NCI-H446 (cell line): Measurements from ENCODE around the gene LYSMD3.
"Not testable (repeated sequence)": the region's sequence is repeated elsewhere in the genome, so short reads cannot be mapped to it uniquely, and the experiment has no call there.

Source experiments
- DNase-seq, 2 experiments: peaks; one replicate each; lab custom pipeline; 2025; lab: John Stamatoyannopoulos, UW

The LYSMD3 gene

DNA sequence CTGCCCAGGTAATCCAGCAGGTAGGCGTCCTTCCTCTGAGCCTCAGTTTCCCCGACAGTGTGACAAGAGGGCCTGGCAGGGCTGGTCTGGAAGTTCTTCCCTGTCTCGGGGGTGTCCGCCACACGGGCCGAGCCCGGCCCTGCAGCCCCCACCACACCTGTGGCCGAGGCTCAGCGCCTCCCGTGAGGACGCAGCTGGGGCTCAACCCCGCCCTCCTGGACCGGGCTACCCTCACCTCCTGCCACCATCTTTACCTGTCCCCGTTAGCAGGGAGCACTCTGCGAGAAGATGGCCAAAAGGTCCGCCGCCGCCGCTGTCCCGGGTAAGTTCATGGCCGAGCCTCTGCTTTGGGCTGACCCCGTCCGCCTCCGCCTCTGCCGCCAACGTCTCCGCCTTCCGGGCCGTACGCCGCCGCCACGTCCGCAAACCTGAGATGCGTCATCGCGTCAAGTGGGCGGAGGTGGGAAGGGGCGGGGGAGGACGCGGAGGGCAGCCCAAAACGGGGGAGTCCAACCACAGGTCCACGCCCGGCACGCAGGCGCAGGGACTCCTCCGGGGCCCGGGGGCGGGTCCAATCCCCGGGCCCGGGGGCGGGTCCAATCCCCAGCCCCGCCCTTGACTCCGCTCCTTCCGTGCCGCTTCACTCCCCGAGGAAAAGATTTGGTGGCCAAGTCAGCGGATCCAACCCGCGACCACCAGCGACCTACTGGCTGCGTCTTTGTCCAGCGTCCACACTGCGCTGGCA is at the start of gene LYSMD3:
Gene LYSMD3 (minus strand): TSS at position 391 of the 745 bp plus-strand sequence. CDS start 4,295 bp downstream, outside the sequence.
- DNase-seq, result peak; percentile 88 to 96

DNA sequence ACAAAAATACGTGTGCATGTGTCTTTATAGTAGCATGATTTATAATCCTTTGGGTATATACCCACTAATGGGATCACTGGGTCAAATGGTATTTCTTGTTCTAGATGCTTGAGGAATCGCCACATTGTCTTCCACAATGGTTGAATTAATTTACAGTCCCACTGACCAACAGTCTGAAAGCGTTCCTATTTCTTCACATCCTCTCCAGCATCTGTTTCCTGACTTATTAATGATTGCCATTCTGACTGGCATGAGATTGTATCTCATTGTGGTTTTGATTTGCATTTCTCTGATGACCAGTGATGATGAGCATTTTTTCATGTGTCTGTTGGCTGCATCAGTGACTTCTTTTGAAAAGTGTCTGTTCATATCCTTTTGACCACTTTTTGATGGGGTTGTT is 47.2 kb upstream of the LYSMD3 start:
- DNase-seq, result not testable (repeated sequence)

DNA sequence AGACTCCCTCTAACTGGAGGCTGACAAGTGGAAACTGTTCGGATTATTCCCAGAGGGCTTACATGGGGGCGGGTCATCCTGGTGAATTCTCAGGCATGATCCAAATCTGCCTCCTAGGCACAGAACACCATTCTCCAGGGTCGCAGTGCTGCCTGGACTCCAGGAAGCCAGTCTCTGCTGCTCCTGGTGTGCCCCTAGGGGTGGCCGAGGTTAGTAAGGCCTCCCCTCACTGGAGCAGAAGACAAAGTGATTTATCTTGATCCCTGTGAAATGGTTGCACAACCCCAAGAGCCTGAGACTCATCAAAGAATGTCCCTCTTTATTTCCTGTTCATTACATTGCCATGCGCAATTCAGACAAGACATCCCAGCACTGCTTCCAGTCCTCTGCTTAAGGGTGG is 46.3 kb upstream of the LYSMD3 start:
- DNase-seq, result no peak

DNA sequence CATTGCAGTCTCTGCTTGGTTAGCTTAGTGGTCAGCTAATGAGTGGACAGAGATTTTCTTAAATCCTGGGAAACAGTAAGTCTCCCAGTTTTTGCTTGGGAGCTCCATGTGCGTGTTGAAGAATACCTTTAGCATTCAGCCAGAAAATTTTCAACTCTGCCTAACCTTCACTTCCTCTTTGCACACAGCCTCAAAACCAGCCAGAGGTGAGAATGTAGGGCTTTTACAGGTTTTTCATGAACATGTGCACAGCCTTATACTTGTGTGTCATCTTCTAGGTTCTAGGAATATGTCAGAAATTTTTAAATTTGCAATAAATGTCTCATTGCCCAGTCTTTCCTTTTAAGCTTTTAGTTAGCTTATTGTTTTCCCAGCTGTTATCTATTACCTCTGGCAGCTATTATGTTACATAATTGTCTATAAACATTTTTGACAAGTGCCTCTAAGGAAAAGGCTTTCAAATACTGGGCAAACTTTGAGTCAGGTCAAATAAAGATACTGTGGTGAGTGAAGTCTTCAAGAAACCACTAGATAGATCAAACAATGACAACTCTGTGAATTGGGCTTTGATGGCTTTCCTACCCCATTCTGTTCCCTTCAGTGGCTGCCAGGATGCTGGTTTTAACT is 41.9 kb upstream of the LYSMD3 start:
- no peak for DNase-seq

DNA sequence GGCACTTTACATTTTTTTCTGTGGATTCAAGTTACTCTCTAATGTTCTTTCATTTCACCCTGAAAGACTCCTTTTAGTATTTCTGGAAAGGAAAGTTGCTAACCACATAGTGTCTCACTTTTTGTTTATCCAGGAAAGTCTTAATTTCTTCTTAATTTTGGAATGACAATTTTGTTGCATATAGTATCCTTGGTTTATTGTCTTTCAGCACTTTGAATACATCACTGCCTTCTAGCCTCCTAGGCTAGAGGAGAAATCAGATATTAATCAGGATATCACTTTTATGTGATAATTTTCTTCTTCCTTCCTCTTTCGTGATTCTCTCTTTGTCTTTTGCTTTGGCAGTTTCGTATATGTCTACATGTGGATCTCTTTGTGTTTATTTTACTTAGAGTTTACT is 40.6 kb upstream of the LYSMD3 start:
- DNase-seq, result no peak

DNA sequence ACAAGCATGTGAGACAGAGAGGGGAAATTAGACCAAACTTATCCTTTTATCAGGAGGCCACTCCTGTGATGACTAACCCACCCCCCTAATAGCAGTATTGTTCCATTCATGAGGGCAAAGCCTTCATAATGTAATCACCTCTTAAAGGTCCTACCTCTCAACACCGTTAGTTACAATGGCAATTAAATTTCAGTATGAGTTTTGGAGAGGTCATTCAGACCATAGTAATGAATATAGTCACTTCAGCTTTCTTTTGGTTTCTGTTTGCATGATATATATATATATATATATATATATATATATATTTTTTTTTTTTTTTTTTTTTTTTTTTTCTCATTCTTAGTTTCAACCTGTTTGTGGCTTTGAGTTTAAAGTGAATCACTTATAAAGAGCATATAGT is 39.7 kb upstream of the LYSMD3 start:
- no peak for DNase-seq

DNA sequence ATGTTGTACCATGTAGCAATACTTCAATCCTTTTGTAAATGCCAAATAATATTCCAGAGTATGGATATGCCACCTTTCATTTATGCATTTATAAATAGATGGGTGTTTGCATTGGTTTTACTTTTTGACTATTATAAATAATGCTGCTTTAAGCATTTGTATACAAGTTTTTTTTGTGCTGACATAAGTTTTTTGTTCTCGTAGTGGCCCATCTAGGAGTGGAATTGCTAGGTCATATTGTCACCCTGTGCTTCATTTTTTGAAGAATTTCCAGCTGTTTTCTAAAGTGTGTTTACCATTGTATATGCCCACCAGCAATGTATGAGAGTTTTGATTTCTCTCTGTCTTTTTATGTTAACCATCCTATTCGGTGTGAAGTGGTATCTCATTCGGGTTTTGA is 36.1 kb upstream of the LYSMD3 start:
- no peak for DNase-seq

DNA sequence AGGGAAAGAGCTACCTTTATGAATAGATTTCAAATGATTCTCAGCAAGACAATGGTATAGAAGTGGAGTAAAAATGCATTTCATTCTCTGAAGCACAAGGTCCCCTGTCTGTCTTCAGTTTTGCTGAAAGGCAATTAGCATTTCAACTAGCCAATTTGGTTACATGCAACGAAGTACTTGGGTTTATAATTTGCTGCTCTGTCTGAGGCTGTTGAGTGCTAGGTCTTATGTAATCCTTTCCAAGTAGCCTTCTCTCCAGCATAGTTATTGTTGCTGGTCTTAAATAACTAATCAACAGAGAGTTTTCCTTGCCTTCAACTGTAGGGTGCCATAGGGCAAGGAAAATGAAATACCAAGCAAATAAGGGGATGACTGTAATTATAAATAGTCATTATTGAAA is 33.7 kb upstream of the LYSMD3 start:
- DNase-seq, result peak; percentile 5 to 53

DNA sequence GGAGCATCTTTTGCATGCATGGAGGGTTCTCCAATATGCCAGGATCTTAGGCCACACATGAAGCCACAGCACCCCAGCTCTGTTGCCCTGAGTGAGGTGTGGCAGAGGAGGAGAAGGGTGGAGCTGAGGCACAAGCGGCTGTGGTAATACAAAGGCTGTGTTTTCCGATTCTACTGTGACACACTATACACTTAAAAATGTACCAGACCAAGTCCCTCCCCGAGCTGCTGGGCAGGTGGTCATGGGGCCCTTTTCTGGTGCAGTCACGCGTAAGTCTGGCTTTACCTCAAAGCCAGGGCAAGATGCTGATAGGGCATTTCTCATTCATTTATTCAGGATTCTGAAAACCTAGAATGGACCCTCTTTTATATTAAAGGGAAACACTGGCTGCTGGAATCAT is 33.0 kb upstream of the LYSMD3 start:
- DNase-seq, result peak in 1 of 2 experiments; percentile 32

DNA sequence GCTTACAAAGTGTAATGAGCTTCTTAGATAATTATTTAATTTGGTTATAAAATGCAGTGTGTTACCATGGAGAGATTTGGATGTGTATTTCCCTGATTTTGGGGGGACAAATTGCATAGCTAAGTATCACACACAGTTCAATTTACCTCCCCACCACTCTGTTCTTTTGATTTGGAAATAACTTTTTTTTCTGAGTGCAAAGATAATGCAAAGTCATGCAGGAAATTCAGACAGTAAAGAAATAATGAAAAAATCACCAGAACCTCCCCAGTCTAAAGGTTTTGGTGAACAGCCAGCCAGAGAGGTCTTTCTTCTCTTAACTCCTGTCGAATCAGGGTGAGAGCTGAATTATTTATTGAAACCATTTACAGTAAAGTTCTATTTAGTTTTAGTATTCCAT is 32.4 kb upstream of the LYSMD3 start:
- no peak for DNase-seq

DNA sequence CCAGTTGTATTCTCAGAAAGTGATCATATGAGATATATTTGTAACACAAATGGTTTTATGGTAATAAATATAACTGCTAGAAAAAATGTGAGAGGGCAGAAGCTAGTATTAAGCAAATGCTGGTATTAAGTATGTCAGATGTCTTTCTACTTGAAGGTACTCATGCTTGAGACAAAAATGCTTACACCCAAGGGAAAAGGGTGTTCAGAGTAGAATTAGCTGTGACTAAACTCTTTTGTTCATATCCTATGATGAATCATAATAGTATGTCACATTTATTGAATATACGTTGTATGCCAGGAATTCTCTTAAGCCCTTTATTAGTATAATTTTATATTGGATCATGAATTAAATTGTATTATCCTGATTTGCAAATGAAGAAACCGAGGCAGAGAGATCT is 31.4 kb upstream of the LYSMD3 start:
- DNase-seq, result no peak

DNA sequence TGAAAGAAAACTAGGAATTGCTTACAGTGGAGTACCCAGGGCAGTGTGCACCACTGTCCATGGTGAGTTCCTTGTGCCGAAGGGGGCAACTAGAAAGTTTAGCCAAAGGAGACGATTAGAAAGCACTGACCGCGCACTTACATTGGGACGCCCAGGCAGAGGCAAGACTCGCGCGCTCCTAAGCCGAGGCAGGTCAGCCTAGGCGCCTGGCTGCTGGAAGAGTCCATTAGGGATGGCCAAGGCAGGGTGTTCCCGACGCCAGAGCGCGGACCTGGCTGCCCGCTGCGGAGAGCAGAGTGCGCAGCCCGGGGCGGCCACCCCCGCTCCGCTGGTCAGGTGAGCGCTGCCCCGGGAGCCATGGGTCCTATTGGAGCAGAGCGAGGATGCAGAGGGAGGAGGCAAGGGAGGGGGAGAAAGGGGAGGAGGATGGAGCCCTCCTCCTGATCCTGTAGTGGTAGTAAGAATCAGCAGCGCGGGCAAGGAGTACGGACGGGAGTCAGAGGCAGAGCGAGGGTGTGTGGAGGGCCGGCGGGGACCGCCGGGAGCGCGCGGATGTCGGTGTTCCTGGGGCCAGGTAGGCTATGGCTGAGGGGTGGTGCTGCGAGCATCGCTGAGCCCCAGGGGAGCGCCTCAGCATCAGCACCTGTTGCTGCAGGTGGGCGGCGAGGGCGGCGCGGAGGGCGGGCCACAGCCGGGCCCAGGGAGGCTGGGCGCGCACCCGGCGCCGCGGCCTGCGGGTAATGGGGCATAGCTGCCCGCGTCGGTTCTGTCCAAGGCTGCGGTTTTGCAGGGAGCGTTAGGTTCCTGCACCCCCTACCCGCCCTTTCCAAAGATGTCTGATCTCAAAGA is 29.2 kb upstream of the LYSMD3 start, which contains the start of gene ADGRV1:
Gene ADGRV1 (plus strand): TSS at position 454 of the 849 bp plus-strand sequence. CDS start 99 bp downstream, at position 553.
- DNase-seq, result peak; percentile 52 to 93

DNA sequence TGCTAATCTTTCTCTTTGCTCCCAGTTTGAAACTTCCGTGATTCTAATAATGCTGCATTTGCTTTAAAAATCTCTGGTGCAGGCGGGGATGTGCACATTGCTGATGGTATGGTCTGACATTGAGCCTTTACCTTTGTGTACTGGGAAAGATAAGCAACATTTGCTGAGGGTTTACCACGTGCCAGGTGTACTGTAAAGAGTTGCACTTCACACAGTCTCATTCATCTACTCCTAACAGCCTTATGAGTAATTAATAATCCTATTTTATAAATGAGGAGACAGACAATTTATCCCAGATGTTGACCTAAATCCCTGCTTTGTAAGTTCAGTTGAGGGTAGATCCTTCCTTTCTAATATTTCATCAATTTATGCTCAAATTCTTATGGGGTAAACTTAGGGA is 28.5 kb upstream of the LYSMD3 start:
- no peak for DNase-seq

DNA sequence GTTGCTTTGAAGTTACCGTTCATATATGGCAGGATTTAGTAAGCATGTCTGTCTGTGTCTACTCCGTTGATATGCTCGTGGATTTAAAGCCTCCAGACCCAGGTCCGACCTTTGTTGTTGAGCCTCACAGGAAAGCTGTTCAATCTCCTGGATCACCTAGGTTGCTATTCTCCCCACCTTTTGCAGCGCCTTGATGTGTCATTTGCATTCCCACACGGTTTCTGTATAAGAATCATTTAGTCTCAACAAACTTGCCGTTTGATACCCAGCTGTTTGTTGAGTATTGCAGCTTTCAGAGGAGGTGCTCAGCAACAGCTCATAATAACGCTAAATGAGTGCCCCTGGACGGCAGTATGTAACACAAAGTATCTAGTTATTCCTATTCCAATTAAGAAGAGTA is 28.0 kb upstream of the LYSMD3 start:
- DNase-seq, result no peak

DNA sequence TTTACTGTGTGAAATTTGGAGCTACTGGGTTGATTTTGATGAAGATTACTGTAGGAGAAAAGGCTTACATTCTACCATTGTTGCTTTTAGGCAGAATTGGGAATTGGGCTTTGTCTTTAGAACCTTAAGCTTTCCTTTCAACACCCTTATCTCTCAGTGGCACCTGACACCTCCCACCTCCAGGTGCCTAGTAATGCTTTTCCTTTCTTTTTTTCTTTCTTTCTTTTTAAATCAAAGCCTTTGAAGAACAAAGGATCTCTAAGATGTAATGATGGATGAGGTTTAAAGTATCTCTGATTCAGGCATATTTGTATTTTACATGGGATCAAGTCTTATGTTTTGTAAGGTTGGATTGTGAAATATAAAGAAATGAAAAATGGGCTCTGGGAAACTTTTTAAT is 26.3 kb upstream of the LYSMD3 start:
- DNase-seq, result no peak

DNA sequence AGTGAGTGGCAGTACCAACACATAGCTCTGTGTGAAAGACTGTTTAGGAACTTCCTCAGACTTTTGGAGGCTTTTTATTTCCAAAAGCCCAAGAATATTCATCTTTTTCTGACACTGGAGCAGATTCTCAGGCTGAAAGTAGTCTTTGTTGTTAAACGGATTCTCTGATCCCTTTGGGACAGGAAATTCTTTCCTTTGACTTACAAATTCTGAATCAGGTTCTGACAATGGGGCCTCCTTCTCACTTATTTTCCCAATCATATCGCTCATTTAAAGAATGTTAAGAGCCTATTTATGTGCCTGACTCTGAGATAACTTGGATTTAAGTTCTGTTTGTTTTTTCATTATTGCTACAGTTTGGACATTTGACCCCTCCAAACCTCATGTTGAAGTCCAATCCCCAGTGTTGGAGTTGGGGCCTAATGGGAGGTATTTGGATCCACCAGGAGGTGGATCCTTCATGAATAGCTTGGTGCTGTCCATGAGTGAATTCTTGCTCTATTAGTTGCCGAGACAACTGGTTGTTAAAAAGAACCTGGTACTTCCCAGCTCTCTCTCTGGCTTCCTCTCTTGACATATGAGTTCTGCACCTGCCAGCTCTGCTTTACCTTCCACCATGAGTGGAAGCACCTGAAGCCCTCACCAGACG is 25.1 kb upstream of the LYSMD3 start:
- no peak for DNase-seq

DNA sequence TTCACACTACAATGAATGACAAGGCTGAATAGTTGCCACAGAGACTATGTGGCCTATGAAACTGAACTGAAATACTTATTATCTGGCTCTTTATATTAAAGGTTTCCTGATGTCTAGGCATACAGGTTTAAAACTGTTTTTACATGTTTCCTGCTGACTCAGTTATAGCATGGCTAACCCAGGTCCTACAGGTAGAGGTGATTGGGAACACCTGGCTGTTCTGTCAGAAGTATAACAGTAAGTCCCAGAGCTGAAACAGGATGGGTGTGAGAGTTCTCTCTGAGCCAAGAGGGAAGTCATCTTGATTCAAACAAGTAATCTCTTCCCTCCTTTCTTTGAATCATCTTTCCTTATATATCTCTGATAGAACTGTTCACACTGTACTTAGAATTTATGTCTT is 24.3 kb upstream of the LYSMD3 start:
- DNase-seq, result no peak

DNA sequence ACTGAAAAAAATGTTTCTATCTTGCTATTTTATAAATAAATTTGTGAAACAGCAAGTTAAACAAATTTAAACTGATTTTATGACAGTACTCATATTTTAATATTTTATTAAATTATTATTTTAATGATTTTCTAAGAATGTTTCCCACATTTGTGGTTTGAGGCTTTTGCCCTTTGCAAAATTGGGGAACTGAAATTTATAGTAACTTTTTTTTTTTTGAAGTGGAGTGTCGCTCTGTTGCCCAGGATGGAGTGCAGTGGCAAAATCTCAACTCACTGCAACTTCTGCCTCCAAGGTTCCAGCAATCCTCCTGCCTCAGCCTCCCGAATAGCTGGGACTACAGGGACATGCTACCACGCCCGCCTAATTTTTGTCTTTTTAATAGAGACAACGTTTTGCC is 22.0 kb upstream of the LYSMD3 start:
- DNase-seq, result no peak

DNA sequence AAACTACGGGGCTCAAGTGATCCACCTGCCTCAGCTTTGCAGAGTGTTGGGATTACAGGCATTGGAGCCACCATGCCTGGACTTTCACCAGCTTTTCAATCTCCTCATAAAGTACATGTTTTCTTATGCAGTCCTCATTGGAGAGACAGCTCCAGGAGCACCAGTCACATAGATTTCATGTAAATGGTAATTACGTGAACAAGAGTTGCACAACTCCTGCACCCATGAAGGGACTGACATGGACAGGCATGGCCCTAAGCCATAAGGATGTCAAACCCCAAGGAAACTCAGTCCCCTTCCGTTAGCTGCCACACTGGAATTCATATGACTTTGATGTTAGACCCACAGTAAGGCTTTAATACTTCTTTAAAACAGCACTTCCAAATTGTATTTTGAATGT is 21.6 kb upstream of the LYSMD3 start:
- DNase-seq, result no peak

DNA sequence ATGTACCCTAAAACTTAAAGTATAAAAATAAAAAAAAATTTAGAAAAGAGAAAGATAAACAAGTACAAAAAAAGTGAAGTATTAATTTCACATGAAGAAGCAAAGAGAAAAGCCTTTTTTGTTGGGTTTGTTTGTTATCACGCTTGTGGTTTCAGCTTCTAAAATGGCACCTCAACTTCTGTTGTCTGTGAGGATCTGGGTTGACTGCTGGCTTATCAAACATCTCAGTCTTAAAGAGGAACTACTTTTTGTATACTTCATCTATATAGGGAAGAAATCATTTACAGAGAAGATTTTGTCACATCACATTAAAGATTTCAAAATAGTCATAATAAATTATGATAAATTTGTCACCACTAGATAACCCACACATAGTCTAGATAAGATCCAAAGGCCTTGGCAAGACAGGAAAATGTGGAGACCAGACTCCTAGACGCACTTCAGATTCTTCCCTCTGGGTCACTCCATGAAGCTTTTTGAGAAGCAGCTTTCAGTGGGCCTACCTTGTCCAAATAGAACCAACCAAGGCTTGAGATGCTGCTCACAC is 20.4 kb upstream of the LYSMD3 start:
- no peak for DNase-seq

DNA sequence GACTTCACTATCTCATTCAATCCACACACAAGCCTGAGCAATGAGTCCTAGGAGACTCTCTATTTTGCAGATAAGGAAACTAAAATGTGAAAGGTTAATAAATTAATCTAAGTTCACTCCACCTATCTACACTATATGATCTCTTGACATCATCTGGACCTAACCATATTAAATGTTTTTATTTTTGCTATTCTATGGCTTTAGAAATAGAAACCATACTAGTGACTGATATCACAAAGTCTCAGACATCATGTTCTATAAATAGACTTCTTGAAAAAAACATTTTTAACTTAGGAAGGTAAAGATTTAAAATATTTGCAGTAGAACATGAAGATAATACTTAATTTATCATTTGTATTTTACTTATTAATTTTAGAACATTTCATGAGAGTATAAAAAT is 19.8 kb upstream of the LYSMD3 start:
- no peak for DNase-seq

DNA sequence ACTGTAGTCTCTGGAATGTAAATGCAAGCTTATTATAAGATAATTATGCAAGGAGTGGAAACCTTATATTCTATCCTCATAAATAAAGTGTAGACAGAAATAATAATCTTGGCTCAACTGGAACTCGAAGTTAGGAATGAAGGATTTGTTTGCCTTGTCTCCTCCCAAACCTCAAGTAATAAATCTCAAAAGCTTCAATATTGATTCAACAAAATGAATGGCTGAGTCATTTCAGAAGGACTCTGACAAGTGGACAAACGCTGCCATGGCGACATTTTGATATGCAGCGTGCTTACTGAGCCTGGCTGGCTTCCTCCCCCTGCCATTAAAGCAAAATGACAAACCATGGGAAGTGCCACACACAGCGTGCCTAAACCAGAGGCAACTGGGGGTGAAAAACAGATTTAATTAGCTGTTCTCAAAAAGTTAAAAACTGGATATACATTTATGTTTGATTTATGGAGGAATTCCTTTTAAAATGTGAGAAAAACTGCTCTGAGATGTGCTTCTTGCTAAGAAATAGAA is 18.7 kb upstream of the LYSMD3 start:
- DNase-seq, result no peak
